ENCODE data around the gene MPPED2.

DNA sequence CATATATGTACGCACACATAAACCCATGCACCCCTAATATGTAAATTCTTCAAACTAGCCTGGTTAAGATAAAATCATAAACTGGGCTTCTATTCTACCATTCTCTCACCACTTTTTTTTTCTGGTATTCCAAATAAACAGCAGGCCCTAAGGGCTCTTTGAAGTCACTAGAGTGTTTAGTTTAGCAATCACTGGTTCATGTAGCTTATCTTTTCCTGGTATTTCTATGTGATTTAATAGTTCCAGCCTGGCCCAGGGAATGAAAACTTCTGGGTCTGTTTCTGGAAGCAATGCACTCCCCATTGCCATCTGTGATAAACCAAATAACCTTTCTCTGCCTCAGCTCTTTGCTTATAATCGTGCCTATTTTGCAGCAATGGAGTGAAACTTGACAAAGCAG is 10.7 kb upstream of the MPPED2 start:
- TF ChIP-seq, protein P1, sequence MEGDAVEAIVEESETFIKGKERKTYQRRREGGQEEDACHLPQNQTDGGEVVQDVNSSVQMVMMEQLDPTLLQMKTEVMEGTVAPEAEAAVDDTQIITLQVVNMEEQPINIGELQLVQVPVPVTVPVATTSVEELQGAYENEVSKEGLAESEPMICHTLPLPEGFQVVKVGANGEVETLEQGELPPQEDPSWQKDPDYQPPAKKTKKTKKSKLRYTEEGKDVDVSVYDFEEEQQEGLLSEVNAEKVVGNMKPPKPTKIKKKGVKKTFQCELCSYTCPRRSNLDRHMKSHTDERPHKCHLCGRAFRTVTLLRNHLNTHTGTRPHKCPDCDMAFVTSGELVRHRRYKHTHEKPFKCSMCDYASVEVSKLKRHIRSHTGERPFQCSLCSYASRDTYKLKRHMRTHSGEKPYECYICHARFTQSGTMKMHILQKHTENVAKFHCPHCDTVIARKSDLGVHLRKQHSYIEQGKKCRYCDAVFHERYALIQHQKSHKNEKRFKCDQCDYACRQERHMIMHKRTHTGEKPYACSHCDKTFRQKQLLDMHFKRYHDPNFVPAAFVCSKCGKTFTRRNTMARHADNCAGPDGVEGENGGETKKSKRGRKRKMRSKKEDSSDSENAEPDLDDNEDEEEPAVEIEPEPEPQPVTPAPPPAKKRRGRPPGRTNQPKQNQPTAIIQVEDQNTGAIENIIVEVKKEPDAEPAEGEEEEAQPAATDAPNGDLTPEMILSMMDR (IDR thresholded peaks at IDR 0.05), result no peak
- no peak for TF ChIP-seq POLR2A (IDR thresholded peaks at IDR 0.05)
